CD4-positive, alpha-beta T cell treated with Interleukin-6 for 4 hours (primary cell): ENCODE results near the gene CSNK1G1.
"Not testable (repeated sequence)": the region's sequence is repeated elsewhere in the genome, so short reads cannot be mapped to it uniquely, and the experiment has no call there.

Experiments
- DNase-seq: peaks from one replicate; pipeline ENCODE4 v3.0.0-alpha.2; 2020; ENCODE audit warnings: mixed read lengths

The CSNK1G1 gene

GRCh38 chr15:64286473-64286872 is 69.5 kb downstream of the CSNK1G1 start:
- no peak for DNase-seq

- DNase-seq, result no peak
Measured at GRCh38 chr15:64285871-64286270, 70.1 kb downstream of the CSNK1G1 start.

- no peak for DNase-seq
Measured at GRCh38 chr15:64285150-64285549, 70.8 kb downstream of the CSNK1G1 start.

GRCh38 chr15:64284042-64284441 is 71.9 kb downstream of the CSNK1G1 start:
- DNase-seq, result no peak

- no peak for DNase-seq
Measured at GRCh38 chr15:64282701-64283100, 73.3 kb downstream of the CSNK1G1 start.

- no peak for DNase-seq
Measured at GRCh38 chr15:64279131-64279530, 76.8 kb downstream of the CSNK1G1 start.

- DNase-seq, result no peak
Measured at GRCh38 chr15:64275934-64276333, 80.0 kb downstream of the CSNK1G1 start.

GRCh38 chr15:64274341-64274950 is 81.5 kb downstream of the CSNK1G1 start:
- DNase-seq, result no peak

GRCh38 chr15:64267331-64267973 is 88.5 kb downstream of the CSNK1G1 start:
- DNase-seq, result no peak

GRCh38 chr15:64265188-64265587 is 90.8 kb downstream of the CSNK1G1 start:
- not testable (repeated sequence) for DNase-seq

GRCh38 chr15:64264502-64264901 is 91.5 kb downstream of the CSNK1G1 start:
- no peak for DNase-seq

- no peak for DNase-seq
Measured at GRCh38 chr15:64263567-64263966, 92.4 kb downstream of the CSNK1G1 start.

- DNase-seq, result no peak
Measured at GRCh38 chr15:64256051-64256450, 99.9 kb downstream of the CSNK1G1 start.

- DNase-seq, result no peak
Measured at GRCh38 chr15:64251658-64252057, 104.3 kb downstream of the CSNK1G1 start.

GRCh38 chr15:64251121-64251520 is 104.9 kb downstream of the CSNK1G1 start:
- no peak for DNase-seq

GRCh38 chr15:64249883-64250575 is 105.9 kb downstream of the CSNK1G1 start:
- DNase-seq, result no peak

GRCh38 chr15:64249406-64249805 is 106.6 kb downstream of the CSNK1G1 start:
- DNase-seq, result no peak

- peak; percentile 17 for DNase-seq
Measured at GRCh38 chr15:64247906-64248541, 107.9 kb downstream of the CSNK1G1 start.

GRCh38 chr15:64247535-64247905 is 108.5 kb downstream of the CSNK1G1 start:
- DNase-seq, result no peak

GRCh38 chr15:64246364-64247189 is 109.4 kb downstream of the CSNK1G1 start:
- peak; percentile 4 for DNase-seq

GRCh38 chr15:64245405-64245804 is 110.6 kb downstream of the CSNK1G1 start:
- no peak for DNase-seq

- DNase-seq, result no peak
Measured at GRCh38 chr15:64237677-64238076, 118.3 kb downstream of the CSNK1G1 start.
